Germinal center (tissue), 1 donor: Measurements from ENCODE around the gene ZNF581.
A peak's percentile ranks its signal among the peaks of the same experiment; 100 is the strongest.

Experiments
- DNase-seq: peaks from one replicate; pipeline ENCODE4 v3.0.0; 2012; ENCODE audit warnings: mixed read lengths, low spot score

Gene ZNF581

DNA sequence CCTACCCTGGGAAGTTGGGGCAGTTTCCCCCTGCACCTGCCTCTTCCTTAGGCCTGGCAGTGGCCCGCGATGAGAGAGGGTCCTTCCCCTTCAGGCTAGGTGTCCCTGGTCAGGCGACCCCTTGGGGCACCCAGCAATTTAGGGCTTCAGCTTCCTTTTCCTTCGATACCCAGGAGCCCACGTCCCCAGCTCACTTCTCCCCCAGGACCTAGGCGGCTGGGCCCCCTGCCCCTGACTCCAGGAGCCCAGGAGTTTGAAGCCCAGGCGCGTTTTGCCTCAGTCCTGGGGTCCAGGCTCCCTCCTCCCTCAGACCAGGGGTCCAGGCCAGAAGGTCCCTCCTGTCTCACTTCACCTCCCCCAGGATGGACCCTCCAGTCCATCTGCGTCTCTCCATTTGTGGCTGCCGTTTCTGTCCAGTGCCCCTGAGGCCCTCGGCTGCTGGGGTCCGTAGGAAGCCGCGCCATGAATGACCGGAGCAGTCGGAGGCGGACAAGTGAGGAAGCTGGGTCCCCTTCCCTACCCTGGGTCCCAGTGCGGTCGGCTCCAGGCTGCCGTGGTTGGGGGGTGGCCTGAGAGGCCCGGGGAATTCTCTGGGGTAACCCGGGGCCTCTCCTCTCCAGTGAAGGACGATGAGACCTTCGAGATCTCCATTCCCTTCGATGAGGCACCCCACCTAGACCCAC lies 5.3 kb downstream of the ZNF581 start:
- DNase-seq, result no peak

DNA sequence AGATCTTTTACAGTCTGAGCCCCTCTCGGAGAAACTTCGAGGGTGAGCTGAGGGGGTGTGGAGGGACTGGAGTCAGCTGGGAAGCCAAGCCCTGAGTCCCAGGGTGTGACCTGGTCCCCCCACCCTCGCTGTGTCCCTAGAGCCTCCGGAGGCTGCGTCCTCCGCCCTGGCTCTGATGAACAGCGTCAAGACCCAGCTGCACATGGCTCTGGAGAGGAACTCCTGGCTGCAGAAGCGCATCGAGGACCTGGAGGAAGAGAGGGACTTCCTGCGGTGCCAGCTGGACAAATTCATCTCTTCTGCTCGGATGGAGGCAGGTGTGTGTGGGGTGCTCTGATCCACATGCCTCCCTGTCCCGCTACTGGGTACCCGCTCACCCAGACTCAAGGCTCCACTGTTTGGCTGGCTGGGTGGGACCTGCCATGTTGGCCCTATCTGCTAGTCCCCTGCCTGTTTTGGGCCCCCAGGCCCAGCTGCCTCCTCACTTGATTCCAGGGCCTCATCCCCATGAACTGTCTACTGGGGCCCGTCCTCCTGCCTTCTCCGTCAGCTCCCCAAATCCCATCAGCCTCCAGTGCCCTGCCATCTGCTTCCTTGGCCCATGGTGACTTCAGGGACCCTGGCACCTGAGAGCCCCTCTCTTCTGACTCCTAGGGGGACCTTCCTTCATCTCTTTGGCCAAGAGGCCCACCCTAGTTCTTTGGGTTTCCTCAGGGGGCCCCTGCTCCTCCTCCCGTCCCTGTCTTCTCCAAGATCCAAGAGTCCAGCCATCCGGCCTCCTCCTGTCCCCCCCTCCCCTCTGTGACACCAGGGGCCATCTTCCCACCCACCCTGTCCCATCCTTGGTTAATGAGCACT lies 6.0 kb downstream of the ZNF581 start:
- no peak for DNase-seq

DNA sequence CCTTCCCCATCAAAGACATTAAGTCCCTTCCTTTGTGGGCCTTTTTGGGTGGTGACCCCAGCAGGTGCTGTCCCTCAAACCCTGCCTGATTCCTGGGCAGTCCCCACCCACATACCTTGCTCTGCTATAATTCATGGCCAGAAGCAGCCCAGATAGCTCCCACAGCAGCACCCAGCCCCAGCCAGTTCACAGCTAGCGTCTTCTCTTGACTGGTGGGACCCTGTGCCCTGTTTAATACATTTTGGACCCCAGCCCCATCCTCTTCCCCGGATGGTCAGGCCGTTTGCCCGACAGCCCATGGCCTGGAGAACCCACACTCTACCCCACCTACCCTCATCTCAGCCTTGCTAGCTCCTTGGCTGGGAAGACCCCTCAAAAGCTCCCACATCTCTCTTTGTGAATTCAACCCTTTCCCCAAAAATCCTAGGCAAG lies 6.7 kb downstream of the ZNF581 start:
- DNase-seq, result no peak

DNA sequence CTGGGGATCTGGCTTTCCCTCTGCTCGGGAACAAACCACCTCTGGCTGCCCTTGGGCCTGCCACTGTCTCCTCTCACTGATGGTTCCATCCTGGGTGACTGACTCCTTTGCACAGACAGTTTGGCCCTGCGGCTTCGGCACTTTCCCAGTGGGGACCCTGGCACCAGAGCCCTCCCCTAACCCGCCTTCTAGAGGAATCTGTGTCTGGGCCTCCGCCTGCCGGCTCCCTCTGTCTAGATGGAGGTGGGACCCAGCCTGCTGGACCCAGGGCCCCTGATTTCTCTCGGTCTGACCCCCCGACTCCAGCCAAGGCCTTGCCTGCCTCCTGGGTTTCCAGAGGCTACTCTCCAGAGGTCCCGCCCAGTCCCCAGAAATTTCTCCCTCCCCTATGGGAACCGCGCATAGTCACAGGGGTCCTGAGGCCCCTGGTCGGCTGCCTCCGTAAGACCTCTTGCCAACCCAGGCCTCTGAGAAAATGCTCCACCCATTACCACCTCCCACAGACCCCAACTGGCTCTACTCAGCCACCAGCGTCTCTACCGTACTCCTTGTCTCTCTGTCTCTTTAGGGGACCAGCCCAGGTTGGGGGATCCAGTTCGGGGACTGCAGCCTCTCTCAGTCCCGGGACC lies 7.3 kb downstream of the ZNF581 start:
- DNase-seq, result no peak

DNA sequence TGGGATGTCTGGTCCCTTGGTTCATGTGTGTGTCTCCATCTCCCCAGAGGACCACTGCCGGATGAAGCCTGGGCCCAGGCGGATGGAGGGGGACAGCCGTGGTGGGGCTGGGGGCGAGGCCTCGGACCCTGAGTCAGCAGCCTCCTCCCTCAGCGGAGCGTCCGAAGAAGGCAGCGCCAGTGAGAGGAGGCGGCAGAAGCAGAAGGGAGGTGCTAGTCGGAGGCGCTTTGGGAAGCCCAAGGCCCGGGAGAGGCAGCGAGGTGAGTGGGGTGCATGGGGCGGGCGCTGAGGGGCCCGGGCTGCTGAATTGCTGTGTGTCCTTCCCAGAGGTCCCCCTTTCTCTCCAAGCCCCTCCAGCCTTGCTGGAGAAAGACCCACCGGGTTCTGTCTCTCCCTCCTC lies 7.8 kb downstream of the ZNF581 start:
- no peak for DNase-seq

DNA sequence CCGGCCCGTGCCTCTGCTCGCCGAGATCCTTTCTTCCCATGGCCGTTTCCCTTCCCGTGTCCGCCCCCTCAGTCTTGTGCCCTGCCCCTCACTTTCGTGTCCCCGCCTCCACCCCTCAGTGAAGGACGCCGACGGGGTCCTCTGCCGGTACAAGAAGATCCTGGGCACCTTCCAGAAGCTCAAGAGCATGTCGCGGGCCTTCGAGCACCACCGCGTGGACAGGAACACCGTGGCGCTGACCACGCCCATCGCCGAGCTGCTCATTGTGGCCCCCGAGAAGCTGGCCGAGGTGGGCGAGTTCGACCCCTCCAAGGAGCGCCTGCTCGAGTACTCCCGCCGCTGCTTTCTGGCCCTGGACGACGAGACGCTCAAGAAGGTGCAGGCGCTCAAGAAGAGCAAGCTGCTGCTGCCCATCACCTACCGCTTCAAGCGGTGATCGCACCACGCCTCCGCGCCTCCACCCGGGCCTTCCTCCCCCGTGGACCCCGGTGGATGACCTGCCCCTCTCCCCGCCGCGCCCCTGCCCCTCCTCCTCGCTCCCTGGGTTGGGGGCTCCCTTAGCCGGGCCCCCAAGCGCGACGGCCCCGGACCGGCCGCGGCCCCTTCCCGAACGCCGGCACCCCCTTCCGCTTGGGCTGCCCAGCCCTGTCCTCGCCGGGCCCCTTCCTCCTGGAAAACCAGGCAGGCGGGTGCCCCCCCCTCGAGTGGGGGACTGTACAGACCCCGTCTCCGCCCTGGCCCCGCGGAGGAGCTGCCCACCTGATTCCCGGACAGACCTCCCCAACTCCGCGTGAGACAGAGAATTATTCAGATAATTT lies 9.1 kb downstream of the ZNF581 start:
- no peak for DNase-seq

DNA sequence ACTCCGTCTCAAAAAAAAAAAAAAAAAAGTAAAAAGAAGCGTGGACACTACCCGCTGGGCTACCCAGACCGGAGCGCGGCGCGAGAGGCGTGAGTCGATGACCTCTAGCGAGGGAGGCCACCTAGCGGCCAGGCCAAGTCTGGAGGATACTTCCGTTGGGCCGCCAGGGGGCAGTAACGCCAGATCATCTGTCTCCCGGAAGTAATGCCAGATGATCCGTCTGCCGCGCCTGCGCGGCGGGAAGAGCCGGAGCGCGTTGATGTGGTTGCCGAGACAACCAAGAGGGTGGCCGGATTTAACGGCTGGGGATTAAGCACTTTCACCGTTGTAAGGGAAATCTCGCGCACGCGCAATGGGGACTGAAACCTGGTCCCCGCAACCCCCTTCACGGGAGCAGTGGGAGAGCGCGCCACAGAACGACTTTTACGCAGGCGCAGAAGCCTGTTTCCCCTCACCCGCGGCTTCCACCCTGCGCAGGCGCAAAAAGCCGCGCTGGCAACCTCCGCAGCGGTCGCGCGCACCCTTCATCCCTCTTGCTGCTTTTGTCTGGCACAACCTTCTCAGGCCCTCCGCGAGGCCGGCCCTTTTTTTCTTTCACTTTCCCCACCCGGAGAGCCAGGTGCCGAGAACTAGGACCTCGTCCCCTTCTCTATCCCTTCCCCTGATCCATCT lies 10.3 kb downstream of the ZNF581 start:
- DNase-seq, result peak; percentile 94

DNA sequence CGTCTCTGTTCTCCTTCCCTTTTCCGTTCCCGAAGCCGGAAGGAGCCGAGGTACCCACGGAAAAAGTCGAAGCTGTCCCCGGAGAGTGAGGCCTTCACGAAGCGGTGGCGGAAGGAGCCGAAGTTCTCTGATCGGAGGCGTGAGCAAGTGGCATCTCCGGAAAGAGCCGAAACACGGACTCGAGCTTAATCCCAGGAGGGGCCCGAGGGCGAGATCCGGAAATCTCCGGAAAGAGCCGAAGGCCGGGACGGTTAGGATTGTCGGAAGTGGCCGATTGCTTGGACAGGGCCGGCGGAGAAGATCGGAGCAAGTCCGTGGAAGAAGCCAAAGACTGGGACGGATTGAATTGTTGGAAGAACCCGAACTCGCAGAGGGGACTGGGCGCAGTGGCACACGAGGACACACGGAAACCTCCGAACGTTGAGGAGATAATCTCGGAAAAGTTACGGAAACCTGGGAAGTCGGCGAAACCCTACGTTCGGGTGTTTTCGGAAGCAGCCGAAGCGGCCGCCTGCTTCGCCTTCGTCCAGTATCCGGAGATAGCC lies 10.9 kb downstream of the ZNF581 start:
- peak; percentile 89 for DNase-seq

DNA sequence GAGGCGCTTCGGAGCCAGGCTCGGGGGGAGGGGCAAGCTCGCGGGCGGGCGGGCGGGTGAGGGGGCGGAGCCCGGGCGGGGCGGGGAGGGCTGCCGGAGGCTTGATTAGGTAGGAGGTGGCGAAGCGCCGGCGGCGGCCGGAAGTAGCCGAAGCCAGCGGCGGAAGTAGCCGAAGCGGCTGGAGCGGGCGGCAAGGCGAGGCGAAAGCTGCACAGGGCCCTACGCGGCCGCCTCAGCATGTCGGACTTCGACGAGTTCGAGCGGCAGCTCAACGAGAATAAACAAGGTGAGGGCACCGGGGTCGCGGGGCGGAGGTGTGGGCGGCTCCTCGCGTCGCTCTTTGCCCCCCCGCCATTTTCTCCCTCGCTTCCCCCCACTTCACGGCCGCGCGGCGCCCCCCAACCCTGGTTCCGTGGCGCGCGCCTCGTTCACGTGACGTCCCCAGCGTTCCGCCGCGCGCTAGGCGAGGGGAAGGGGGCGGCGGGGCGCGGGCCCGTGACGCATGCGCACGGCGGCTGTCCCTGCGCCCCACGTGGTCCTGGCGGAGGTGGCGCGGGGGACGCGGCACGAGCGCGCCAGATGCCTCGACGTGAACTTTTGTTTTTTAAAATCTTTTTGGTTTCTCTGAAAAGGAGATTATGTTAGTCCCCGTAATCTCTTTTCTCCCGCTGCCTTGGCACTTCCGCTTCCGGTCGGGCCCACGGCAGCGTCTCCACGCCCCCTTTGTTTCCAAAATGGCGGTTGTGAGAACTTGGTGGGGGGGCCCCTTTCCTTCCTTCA lies 11.6 kb downstream of the ZNF581 start, which contains the start of gene U2AF2:
Gene U2AF2, plus strand, starts transcription at position 168 of the 780 bp plus-strand sequence. Its CDS starts 70 bp downstream, at position 238.
- DNase-seq, result peak; percentile 95

DNA sequence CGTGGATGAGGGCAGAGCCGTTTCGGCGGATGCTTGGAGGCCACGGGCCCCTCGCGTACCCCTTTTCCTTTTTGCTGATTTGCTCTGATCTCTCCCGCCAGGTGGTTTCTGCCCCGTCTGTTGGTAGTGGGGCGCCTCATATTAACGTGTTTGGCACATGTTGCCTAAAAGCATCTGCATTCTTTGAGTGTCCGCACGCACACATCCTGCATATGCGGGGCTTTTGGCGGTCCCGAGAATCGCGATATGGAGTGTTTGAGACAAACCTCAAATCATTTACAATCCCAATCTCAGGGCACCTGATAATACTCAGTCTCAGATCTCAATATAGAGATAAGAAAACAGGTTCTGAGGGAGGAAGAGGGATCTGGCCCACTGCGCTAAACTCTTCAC lies 12.2 kb downstream of the ZNF581 start:
- DNase-seq, result no peak

DNA sequence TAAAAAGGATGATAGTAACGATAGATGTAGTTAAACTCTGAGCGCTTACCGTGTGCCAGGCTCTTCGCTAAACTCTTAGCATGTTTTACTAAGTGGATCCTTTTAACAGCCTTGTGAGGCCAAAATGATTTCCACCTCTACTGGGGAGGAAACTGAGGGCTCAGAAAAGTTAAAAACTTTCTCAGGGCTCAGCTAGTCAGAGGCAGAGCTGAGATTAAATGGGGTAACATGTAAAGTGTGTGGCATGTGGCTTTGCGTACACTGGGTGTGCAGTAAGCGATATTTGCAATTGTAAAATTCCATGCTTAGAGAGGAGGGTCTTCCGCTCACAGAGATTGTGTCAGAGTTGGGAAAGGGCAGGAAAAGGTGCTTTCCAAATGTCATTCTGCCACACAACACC lies 13.1 kb downstream of the ZNF581 start:
- no peak for DNase-seq

DNA sequence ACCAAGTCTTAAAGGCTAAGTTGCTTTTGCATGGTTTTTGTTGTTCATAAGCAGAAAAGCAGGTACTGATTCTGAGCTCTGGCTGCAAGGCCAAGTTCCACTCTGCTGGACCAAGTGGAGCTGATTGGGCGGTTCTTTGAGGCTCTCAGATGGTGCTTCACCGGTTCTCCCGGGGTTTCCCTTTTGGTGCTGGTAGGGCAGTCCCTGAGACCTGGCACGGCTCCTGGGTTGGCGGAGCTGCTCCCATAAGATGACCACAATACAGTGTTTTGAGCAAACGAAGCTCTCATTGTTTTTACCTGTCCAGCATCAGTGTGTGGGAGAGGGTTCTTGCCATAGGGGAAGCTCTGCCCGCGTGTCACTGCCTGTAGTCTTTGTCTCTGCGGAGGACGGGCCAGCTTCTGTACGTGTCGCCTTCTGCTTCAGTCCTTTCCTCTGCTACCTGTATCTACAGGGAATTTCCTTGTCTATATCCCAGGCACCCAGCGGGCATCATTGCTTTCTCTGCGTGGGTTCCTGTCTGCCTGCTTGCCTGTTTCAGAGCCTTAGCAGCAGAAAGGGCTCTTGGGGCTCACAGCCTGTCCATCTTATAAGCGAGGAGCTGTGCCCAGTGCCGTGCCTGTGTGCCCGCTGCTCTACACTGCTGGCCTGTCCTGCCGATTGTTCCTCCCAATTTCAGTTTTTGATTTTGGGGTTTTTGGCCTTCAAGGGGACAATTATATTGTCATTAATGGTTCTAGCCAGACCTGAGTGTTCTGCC lies 13.7 kb downstream of the ZNF581 start:
- no peak for DNase-seq

DNA sequence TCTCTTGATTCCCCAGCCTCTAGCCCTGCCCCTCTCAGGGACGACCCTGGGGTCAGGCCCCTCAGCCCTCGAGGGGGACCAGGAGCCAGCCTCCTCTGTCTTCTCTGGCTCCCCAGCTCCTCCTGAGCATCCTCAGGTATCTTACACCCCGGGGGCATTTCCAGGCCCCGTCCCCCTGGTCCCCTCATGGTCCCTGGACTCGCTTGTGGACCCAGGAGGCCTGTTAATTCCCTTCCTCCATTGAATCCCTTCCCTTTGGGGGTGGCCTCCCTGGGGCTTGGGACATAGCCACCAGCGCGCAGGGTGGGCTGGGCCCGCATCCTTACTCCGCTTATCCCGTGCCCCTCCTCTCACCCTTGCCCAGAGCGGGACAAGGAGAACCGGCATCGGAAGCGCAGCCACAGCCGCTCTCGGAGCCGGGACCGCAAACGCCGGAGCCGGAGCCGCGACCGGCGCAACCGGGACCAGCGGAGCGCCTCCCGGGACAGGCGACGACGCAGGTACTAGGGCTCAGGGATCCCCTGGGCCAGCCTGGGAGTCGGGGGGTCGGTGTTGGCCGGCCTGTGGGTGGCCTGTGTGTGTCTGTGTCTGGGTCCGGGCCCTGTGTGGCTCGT lies 15.5 kb downstream of the ZNF581 start:
- DNase-seq, result no peak

DNA sequence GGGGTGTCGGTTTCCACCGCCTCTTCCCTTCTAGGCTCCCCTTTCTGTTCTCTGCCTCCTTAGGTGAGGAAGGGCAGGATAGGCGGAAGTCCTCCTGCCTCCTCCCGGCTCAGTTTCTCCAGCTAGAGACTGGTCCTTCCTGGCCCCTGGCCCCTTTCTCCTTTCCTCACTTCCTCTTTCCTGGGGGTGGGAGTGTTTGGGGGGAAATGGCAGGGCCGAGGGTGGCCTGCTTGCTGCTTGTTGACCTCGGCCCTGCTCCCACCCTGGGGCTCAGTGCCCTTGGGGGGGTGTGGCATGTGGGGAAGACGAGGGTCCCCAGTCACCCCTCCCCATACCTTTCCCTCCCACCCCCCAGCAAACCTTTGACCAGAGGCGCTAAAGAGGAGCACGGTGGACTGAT lies 16.4 kb downstream of the ZNF581 start:
- no peak for DNase-seq

DNA sequence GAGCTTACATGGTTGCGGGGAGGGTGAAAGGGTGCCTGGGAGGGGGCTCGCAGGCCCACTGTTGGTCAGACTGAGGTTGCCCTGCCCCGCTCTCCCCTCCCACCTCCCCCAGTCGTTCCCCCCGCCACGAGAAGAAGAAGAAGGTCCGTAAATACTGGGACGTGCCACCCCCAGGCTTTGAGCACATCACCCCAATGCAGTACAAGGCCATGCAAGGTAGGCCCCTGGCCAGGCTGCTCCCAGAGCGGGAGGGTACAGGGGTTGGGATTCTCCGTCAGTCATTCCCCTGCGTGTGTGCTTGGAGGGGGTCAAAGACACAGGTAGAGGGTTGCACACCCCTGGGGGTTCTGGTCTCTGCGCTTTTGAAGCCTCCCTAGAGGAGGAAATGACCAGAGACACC lies 17.0 kb downstream of the ZNF581 start:
- no peak for DNase-seq

DNA sequence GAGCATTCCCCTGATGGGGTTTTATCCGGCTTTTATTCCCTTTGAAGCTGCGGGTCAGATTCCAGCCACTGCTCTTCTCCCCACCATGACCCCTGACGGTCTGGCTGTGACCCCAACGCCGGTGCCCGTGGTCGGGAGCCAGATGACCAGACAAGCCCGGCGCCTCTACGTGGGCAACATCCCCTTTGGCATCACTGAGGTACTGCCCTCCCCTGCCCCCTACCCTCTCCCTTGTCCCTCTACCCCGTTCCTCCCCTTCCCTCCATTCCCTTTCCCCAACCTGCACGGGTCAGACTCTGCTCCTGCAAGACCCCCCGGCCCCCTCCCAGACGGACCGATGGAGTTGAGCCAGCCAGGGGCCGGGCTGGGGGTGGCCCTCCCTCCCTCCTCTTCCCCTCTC lies 17.5 kb downstream of the ZNF581 start:
- no peak for DNase-seq

DNA sequence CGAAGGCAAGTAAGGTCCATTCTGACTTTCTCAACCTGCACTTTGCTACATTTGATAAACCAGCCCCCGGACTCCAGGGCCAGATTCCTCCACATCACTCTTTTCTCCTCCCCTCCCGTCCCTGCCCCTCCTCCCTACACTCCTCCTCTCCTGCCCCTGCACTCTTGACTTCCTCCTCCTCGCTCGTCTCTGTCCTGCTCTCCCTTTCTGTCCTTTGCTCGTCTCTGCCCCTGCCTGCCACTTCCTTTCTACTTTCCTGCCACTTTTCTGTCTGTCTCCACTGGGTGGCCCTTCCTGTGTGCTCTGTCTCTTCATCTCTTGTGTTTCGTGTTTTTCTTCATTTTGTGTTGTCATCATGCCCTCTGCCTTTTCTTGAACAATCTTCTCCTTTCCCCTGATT lies 18.4 kb downstream of the ZNF581 start:
- DNase-seq, result no peak

DNA sequence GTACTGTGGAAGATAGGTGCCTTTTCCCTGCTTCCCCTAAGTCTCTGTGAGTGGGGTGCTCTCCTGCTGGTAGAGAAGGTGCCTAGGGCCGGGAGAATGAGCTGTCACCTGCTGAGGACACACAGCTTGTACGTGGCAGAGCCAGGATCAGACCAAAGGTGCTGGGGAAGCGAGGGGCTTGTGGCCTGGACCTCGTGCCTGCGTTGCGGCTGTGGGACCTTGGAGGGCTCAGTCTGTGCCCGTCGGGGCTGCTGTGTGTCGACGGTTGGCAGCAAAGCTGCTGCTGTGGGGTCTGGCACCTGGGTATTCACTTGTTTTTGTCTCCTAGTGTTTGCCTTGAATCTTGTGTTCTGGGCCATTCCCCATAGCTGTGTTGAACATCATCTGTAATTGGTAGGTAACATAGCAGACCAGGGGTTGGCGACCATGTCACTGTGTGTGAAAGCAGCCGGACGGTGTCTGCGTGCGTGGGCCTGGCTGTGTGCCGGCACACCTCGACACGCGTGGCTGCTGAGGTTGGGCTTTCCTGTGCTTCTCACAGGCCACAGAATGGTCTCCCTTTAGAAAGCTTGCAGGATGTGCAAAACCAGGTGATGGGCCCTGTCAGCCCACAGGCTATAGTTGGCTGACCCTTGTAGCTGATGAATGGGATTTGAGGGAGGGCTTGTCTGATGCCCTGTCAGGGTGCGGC lies 20.5 kb downstream of the ZNF581 start:
- no peak for DNase-seq
